Natural killer cell (primary cell): Measurements from ENCODE around the gene PPHLN1. TPM values are rescaled to one million over a fixed set of nuclear protein-coding genes. Genes with fewer than 3 reads are reported as not detected.

Source experiments
- ATAC-seq, 3 donors: fragments of 150-1000 bp in 2 of 3; fragments of 200-7000 bp in 1 of 3; cut with Tn5 transposase; 1 replicate in 1 of 3; 2 replicates in 2 of 3; pipeline ENCODE4 v1.10.0; 2021; ENCODE audit warnings: mild to moderate bottlenecking in 2 of 3, moderate library complexity in 2 of 3
- DNase-seq, 2 donors: peaks; one replicate each; pipeline versions ENCODE4 v3.0.0 to v3.0.0-alpha.2; 2013 to 2021; ENCODE audit warnings: mixed read lengths in 1 of 2
- H3K27ac ChIP-seq: one replicate; pipeline ENCODE4 v1.5.1; 2013; ENCODE audit warnings: mild to moderate bottlenecking, low read length
- H3K27me3 ChIP-seq: one replicate; pipeline ENCODE4 v1.6.1; 2013; ENCODE audit warnings: low read length; ENCODE audit not compliant: control insufficient read depth, insufficient read depth
- H3K36me3 ChIP-seq: one replicate; pipeline ENCODE4 v1.6.1; 2013; ENCODE audit warnings: low read length; ENCODE audit not compliant: control insufficient read depth, insufficient read depth
- H3K4me1 ChIP-seq: one replicate; pipeline ENCODE4 v1.6.1; 2013; ENCODE audit warnings: low read length; ENCODE audit not compliant: control insufficient read depth, insufficient read depth
- H3K4me3 ChIP-seq: one replicate; pipeline ENCODE4 v1.5.1; 2013; ENCODE audit warnings: low read length
- H3K9me3 ChIP-seq: one replicate; pipeline ENCODE4 v1.6.1; 2013; ENCODE audit warnings: low read length; ENCODE audit not compliant: control insufficient read depth, insufficient read depth
- H3K27ac Mint-ChIP-seq, 2 donors: one replicate each; pipeline ENCODE4 v1.8.0; 2022; ENCODE audit warnings: mild to moderate bottlenecking in 2 of 2, mixed read lengths in 2 of 2, moderate library complexity in 1 of 2
- H3K27me3 Mint-ChIP-seq, 2 donors: one replicate each; pipeline ENCODE4 v1.8.0; 2022; ENCODE audit warnings: low read depth in 2 of 2, mixed read lengths in 2 of 2
- H3K36me3 Mint-ChIP-seq: one replicate; pipeline ENCODE4 v1.8.0; 2022; ENCODE audit warnings: mixed read lengths
- H3K4me1 Mint-ChIP-seq, 2 donors: one replicate each; pipeline ENCODE4 v1.8.0; 2022; ENCODE audit warnings: mixed read lengths in 2 of 2
- H3K4me3 Mint-ChIP-seq: one replicate; pipeline ENCODE4 v1.8.0; 2022; ENCODE audit warnings: mild to moderate bottlenecking, moderate library complexity, mixed read lengths
- H3K9me3 Mint-ChIP-seq, 2 donors: one replicate each; pipeline ENCODE4 v1.8.0; 2022; ENCODE audit warnings: mixed read lengths in 2 of 2
- CTCF ChIP-seq: fragments of 200-600 bp; IDR thresholded peaks from one replicate; pipeline ENCODE4 v1.8.0; 2022; ENCODE audit warnings: antibody characterized with exemption
- WGBS: methylation state at CpG from one replicate; pipeline ENCODE4 v1.1.7; 2013; ENCODE audit warnings: missing lambda C conversion rate; ENCODE audit not compliant: insufficient coverage; 5-methylcytosine and 5-hydroxymethylcytosine counted together
- intact Hi-C: fragments of 100-400 bp; cut with micrococcal nuclease; formaldehyde crosslinking; loops from one replicate; pipeline ENCODE4 v1.14.2; 2022
- total RNA-seq, 4 donors: library from RNA; stranded (reverse); fragments of 120-200 nt in 1 of 4; gene quantifications; one replicate each; pipeline versions ENCODE4 v1.2.3 to v1.2.4, GENCODE V29; 2013 to 2022

Gene PPHLN1
- total RNA-seq, 3 donors from 2014 or later (not counting 1 experiment from before 2014, with no cell fraction given): 98.2 to 101 (median 101) TPM

GRCh38 chr12:42284157-42284556 is 41.8 kb upstream of the PPHLN1 start:
- H3K36me3 ChIP-seq: no peaks in the 10 kb centered on the region
- no peak for TF ChIP-seq CTCF
- no peaks in the 10 kb centered on the region for H3K9me3 ChIP-seq
- ATAC-seq (no peak), DNase-seq (no peak)
- no peaks in the 10 kb centered on the region for H3K27me3 ChIP-seq
- no peaks in the 10 kb centered on the region for H3K4me1 ChIP-seq
- Mint-ChIP-seq H3K27ac (no peak overlapping the region), H3K36me3 (no peaks in the 10 kb centered on the region), H3K4me3 (no peak overlapping the region), H3K27me3 (peaks cover 8 to 11% of the 10 kb centered on the region in 2 donors), H3K4me1 (no peaks in the 10 kb centered on the region), H3K9me3 (no peaks in the 10 kb centered on the region)
- intact Hi-C loops: no loop called here
- WGBS: 17% methylated on average over 1 of the region's 1 CpG
- no peak overlapping the region for H3K4me3 ChIP-seq
- no peak overlapping the region for H3K27ac ChIP-seq

DNA sequence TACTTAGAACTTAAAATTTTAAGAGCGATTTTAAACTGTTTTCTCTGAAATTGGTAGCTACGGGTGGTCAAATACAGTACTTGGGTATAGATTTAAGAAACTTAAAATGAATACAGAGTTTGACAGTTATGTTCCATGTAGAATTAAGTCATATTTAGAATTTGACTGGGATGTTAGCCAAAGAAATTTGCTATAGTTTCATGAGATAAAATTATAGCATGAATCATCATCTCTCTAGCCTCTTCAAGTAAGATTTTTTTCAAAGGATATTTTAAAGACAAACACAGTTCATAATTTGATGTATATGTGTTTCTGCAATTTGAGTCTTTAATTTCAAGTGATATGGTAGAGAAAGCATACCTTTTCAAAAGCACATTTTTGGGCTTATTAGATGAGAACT is 41.1 kb upstream of the PPHLN1 start:
- intact Hi-C loops: no loop called here
- H3K4me3 ChIP-seq: no peak overlapping the region
- DNase-seq (no peak), ATAC-seq (no peak)
- Mint-ChIP-seq H3K27ac (no peak overlapping the region), H3K9me3 (no peaks in the 10 kb centered on the region), H3K4me3 (no peak overlapping the region), H3K27me3 (peaks cover 8 to 11% of the 10 kb centered on the region in 2 donors), H3K36me3 (no peaks in the 10 kb centered on the region), H3K4me1 (no peaks in the 10 kb centered on the region)
- no peaks in the 10 kb centered on the region for H3K27me3 ChIP-seq
- no peak for TF ChIP-seq CTCF
- H3K27ac ChIP-seq: no peak overlapping the region
- no peaks in the 10 kb centered on the region for H3K4me1 ChIP-seq
- no peaks in the 10 kb centered on the region for H3K9me3 ChIP-seq
- H3K36me3 ChIP-seq: no peaks in the 10 kb centered on the region
- 86% methylated on average over 2 of the region's 2 CpGs for WGBS

DNA sequence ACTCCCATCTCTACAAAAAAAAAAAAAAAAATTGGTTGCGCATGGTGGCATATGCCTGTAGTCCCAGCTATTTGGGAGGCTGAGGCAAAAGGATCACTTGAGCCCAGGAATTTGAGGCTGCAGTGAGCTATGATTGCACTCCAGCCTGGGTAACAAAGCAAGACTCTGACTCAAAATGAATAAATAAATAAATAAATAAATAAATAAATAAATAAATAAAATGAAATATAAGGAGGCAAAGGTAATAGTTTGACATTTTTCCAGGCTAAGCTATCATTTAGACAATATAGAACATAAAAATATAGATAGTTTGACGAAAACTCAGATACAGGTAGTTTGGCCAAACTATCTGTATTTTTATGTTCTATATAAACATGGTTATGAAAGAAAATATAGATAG is 40.5 kb upstream of the PPHLN1 start:
- no peak for TF ChIP-seq CTCF
- Histone ChIP-seq H3K27ac (no peak overlapping the region), H3K9me3 (no peaks in the 10 kb centered on the region), H3K4me1 (no peaks in the 10 kb centered on the region), H3K27me3 (no peaks in the 10 kb centered on the region), H3K36me3 (no peaks in the 10 kb centered on the region), H3K4me3 (no peak overlapping the region)
- ATAC-seq (no peak), DNase-seq (no peak)
- Mint-ChIP-seq H3K4me3 (no peak overlapping the region), H3K4me1 (no peaks in the 10 kb centered on the region), H3K27me3 (peaks cover 8 to 11% of the 10 kb centered on the region in 2 donors), H3K36me3 (no peaks in the 10 kb centered on the region), H3K27ac (no peak overlapping the region), H3K9me3 (no peaks in the 10 kb centered on the region)
- no CpG with 5 or more reads among the region's 2 CpGs for WGBS
- intact Hi-C loops: no loop called here

GRCh38 chr12:42286741-42287140 is 39.2 kb upstream of the PPHLN1 start:
- no peaks in the 10 kb centered on the region for H3K9me3 Mint-ChIP-seq
- Histone ChIP-seq H3K4me1 (no peaks in the 10 kb centered on the region), H3K27ac (no peak overlapping the region), H3K4me3 (no peak overlapping the region), H3K27me3 (no peaks in the 10 kb centered on the region), H3K9me3 (no peaks in the 10 kb centered on the region), H3K36me3 (no peaks in the 10 kb centered on the region)
- ATAC-seq: no peak
- 97% methylated on average over 26 of the region's 26 CpGs for WGBS
- H3K4me1 Mint-ChIP-seq: no peaks in the 10 kb centered on the region
- no peak overlapping the region for H3K27ac Mint-ChIP-seq
- no peak for DNase-seq
- no peaks in the 10 kb centered on the region for H3K36me3 Mint-ChIP-seq
- peaks cover 8 to 11% of the 10 kb centered on the region in 2 donors for H3K27me3 Mint-ChIP-seq
- no peak for TF ChIP-seq CTCF
- H3K4me3 Mint-ChIP-seq: no peak overlapping the region
- intact Hi-C loops: no loop called here
